ENCODE measurements around the gene CCDC197. TPM values are rescaled to one million over a fixed set of nuclear protein-coding genes. Genes with fewer than 3 reads are reported as not detected.

Gene CCDC197
- polyA plus RNA-seq, 6 donors from 2014 or later = not detected

GRCh38 chr14:93975791-93976476, 21.2 kb upstream of the CCDC197 start:
- no peak for ATAC-seq (ENCODE audit: low read depth in 2 of 2)
- H3K27ac Mint-ChIP-seq = no peak overlapping the region
- peaks cover 3 to 26% (median 16%) of the 10 kb centered on the region in 7 donors for H3K9me3 Mint-ChIP-seq
- peak overlapping the region in 2 of 8 donors; percentile 31 to 62 for H3K4me3 Mint-ChIP-seq
- peaks cover 24 to 52% (median 32%) of the 10 kb centered on the region in 3 donors for H3K4me1 Mint-ChIP-seq
- no peak for DNase-seq
- H3K27me3 Mint-ChIP-seq = peaks cover 34 to 60% (median 50%) of the 10 kb centered on the region in 3 donors
- peaks cover 0 to 24% of the 10 kb centered on the region in 2 donors for H3K36me3 Mint-ChIP-seq

- H3K36me3 Mint-ChIP-seq = peaks cover 0 to 24% of the 10 kb centered on the region in 2 donors
Measured at GRCh38 chr14:93976477-93977057, 20.5 kb upstream of the CCDC197 start, which contains the start of gene ASB2. TSS of gene ASB2 (minus strand) at chr14:93976570. CDS start at chr14:93964539, 12,031 bp downstream.

GRCh38 chr14:93977171-93977570, 19.9 kb upstream of the CCDC197 start:
- Mint-ChIP-seq H3K4me1 (peaks cover 18 to 44% (median 25%) of the 10 kb centered on the region in 3 donors), H3K27me3 (peaks cover 38 to 70% (median 62%) of the 10 kb centered on the region in 3 donors), H3K27ac (peak overlapping the region in 3 of 6 donors; percentile 21 to 75 (median 31)), H3K4me3 (peak overlapping the region in 1 of 8 donors; percentile 68), H3K36me3 (peaks cover 0 to 24% of the 10 kb centered on the region in 2 donors), H3K9me3 (peaks cover 3 to 26% (median 16%) of the 10 kb centered on the region in 7 donors)
- DNase-seq (no peak), ATAC-seq (ENCODE audit: low read depth in 2 of 2) (no peak)

More at GRCh38 chr14:93976477-93977057, 20.5 kb upstream of the CCDC197 start, which contains the start of gene ASB2:
- Mint-ChIP-seq H3K4me3 (peak within 1 kb of the TSS in 4 of 8 donors; percentile 0 to 68 (median 38)), H3K27me3 (peaks cover 37 to 66% (median 56%) of the 10 kb centered on the region in 3 donors), H3K4me1 (peaks cover 20 to 45% (median 26%) of the 10 kb centered on the region in 3 donors), H3K27ac (peak within 1 kb of the TSS in 4 of 6 donors; percentile 21 to 88 (median 53)), H3K9me3 (peaks cover 3 to 26% (median 16%) of the 10 kb centered on the region in 7 donors)
- no peak for DNase-seq
- ATAC-seq (ENCODE audit: low read depth in 2 of 2) = no peak

GRCh38 chr14:93977790-93978581, 19.1 kb upstream of the CCDC197 start:
- DNase-seq (peak; percentile 72), ATAC-seq (ENCODE audit: low read depth in 2 of 2) (peak; percentile 95 to 97)
- Mint-ChIP-seq H3K9me3 (peaks cover 3 to 26% (median 16%) of the 10 kb centered on the region in 7 donors), H3K4me1 (peaks cover 18 to 44% (median 25%) of the 10 kb centered on the region in 3 donors), H3K27ac (peak overlapping the region in 2 of 6 donors; percentile 54 to 83), H3K4me3 (peak overlapping the region in 4 of 8 donors; percentile 16 to 84 (median 34)), H3K27me3 (peaks cover 40 to 69% (median 63%) of the 10 kb centered on the region in 3 donors), H3K36me3 (peaks cover 0 to 24% of the 10 kb centered on the region in 2 donors)

GRCh38 chr14:93978735-93979134, 18.4 kb upstream of the CCDC197 start:
- Mint-ChIP-seq H3K9me3 (peaks cover 3 to 26% (median 16%) of the 10 kb centered on the region in 7 donors), H3K4me1 (peaks cover 18 to 44% (median 25%) of the 10 kb centered on the region in 3 donors)
- no peak for ATAC-seq (ENCODE audit: low read depth in 2 of 2)

GRCh38 chr14:93980456-93981201, 16.5 kb upstream of the CCDC197 start:
- no peak for ATAC-seq (ENCODE audit: low read depth in 2 of 2)
- Mint-ChIP-seq H3K4me3 (no peak overlapping the region), H3K27me3 (peaks cover 53 to 72% (median 55%) of the 10 kb centered on the region in 3 donors), H3K36me3 (peaks cover 0 to 21% of the 10 kb centered on the region in 2 donors), H3K27ac (peak overlapping the region in 2 of 6 donors; percentile 56 to 80), H3K9me3 (peaks cover 3 to 26% (median 16%) of the 10 kb centered on the region in 7 donors), H3K4me1 (peaks cover 16 to 41% (median 25%) of the 10 kb centered on the region in 3 donors)
- DNase-seq = no peak

More at GRCh38 chr14:93978735-93979134, 18.4 kb upstream of the CCDC197 start:
- peaks cover 0 to 24% of the 10 kb centered on the region in 2 donors for H3K36me3 Mint-ChIP-seq
- H3K27ac Mint-ChIP-seq = peak overlapping the region in 1 of 6 donors; percentile 83
- no peak for DNase-seq
- peaks cover 40 to 69% (median 55%) of the 10 kb centered on the region in 3 donors for H3K27me3 Mint-ChIP-seq
- peak overlapping the region in 2 of 8 donors; percentile 16 to 84 for H3K4me3 Mint-ChIP-seq

GRCh38 chr14:93981316-93982229, 15.5 kb upstream of the CCDC197 start:
- H3K27ac Mint-ChIP-seq = peak overlapping the region in 1 of 6 donors; percentile 78
- peaks cover 0 to 13% of the 10 kb centered on the region in 2 donors for H3K36me3 Mint-ChIP-seq
- ATAC-seq (ENCODE audit: low read depth in 2 of 2) (no peak), DNase-seq (no peak)
- peaks cover 3 to 23% (median 14%) of the 10 kb centered on the region in 7 donors for H3K9me3 Mint-ChIP-seq
- H3K4me3 Mint-ChIP-seq = no peak overlapping the region
- H3K4me1 Mint-ChIP-seq = peaks cover 11 to 32% (median 23%) of the 10 kb centered on the region in 3 donors
- H3K27me3 Mint-ChIP-seq = peaks cover 49 to 67% (median 51%) of the 10 kb centered on the region in 3 donors

GRCh38 chr14:93982230-93983007, 14.7 kb upstream of the CCDC197 start:
- ATAC-seq (ENCODE audit: low read depth in 2 of 2) (no peak), DNase-seq (no peak)
- H3K4me3 Mint-ChIP-seq = no peak overlapping the region
- H3K27ac Mint-ChIP-seq = no peak overlapping the region
- peaks cover 6 to 24% (median 17%) of the 10 kb centered on the region in 3 donors for H3K4me1 Mint-ChIP-seq
- H3K9me3 Mint-ChIP-seq = peaks cover 0 to 17% (median 9%) of the 10 kb centered on the region in 7 donors
- peaks cover 0 to 5% of the 10 kb centered on the region in 2 donors for H3K36me3 Mint-ChIP-seq
- H3K27me3 Mint-ChIP-seq = peaks cover 42 to 67% (median 54%) of the 10 kb centered on the region in 3 donors

GRCh38 chr14:93984070-93984469, 13.0 kb upstream of the CCDC197 start:
- peaks cover 48 to 73% (median 51%) of the 10 kb centered on the region in 3 donors for H3K27me3 Mint-ChIP-seq
- H3K4me3 Mint-ChIP-seq = no peak overlapping the region
- no peaks in the 10 kb centered on the region for H3K36me3 Mint-ChIP-seq
- DNase-seq (no peak), ATAC-seq (ENCODE audit: low read depth in 2 of 2) (no peak)
- peaks cover 0 to 5% (median 0%) of the 10 kb centered on the region in 7 donors for H3K9me3 Mint-ChIP-seq
- H3K27ac Mint-ChIP-seq = no peak overlapping the region
- H3K4me1 Mint-ChIP-seq = peaks cover 0 to 8% (median 2%) of the 10 kb centered on the region in 3 donors

- H3K27me3 Mint-ChIP-seq = peaks cover 52 to 83% (median 57%) of the 10 kb centered on the region in 3 donors
- no peaks in the 10 kb centered on the region for H3K36me3 Mint-ChIP-seq
- no peak for DNase-seq
- H3K4me1 Mint-ChIP-seq = peaks cover 0 to 4% (median 1%) of the 10 kb centered on the region in 3 donors
- no peak for ATAC-seq (ENCODE audit: low read depth in 2 of 2)
- peaks cover 0 to 4% (median 0%) of the 10 kb centered on the region in 7 donors for H3K9me3 Mint-ChIP-seq
- peak overlapping the region in 1 of 6 donors; percentile 47 for H3K27ac Mint-ChIP-seq
- no peak overlapping the region for H3K4me3 Mint-ChIP-seq
Measured at GRCh38 chr14:93984987-93985410, 12.1 kb upstream of the CCDC197 start.

GRCh38 chr14:93986955-93987354, 10.1 kb upstream of the CCDC197 start:
- DNase-seq (no peak), ATAC-seq (ENCODE audit: low read depth in 2 of 2) (no peak)
- peaks cover 53 to 86% (median 58%) of the 10 kb centered on the region in 3 donors for H3K27me3 Mint-ChIP-seq
- H3K4me3 Mint-ChIP-seq = no peak overlapping the region
- peaks cover 0 to 7% of the 10 kb centered on the region in 2 donors for H3K36me3 Mint-ChIP-seq
- H3K9me3 Mint-ChIP-seq = peaks cover 0 to 4% (median 0%) of the 10 kb centered on the region in 7 donors
- H3K4me1 Mint-ChIP-seq = peaks cover 0 to 4% (median 0%) of the 10 kb centered on the region in 3 donors
- H3K27ac Mint-ChIP-seq = no peak overlapping the region
